Osteoblast (primary cell): ENCODE measurements around the gene ALLC. TPM values are rescaled to one million over a fixed set of nuclear protein-coding genes. Genes with fewer than 3 reads are reported as not detected.

ENCODE experiments used
- DNase-seq: peaks from one replicate; pipeline ENCODE4 v3.0.0; 2011; ENCODE audit warnings: low spot score, mixed read lengths; ENCODE audit not compliant: insufficient read length; ENCODE audit errors: missing footprints
- H2AFZ ChIP-seq: 2 replicates; pipeline ENCODE4 v1.6.0; 2011; ENCODE audit warnings: mild to moderate bottlenecking, low read length
- H3K27ac ChIP-seq: 2 replicates; pipeline ENCODE4 v1.5.1; 2011; ENCODE audit warnings: mild to moderate bottlenecking, low read depth, low read length, moderate library complexity
- H3K27me3 ChIP-seq: 2 replicates; pipeline ENCODE4 v1.6.0; 2012; ENCODE audit warnings: mild to moderate bottlenecking, control low read depth, inconsistent platforms, low read length, moderate library complexity; ENCODE audit not compliant: insufficient read depth
- H3K36me3 ChIP-seq: 2 replicates; pipeline ENCODE4 v1.5.1; 2011; ENCODE audit warnings: mild to moderate bottlenecking, low read length, control low read depth, moderate library complexity; ENCODE audit not compliant: insufficient read depth
- H3K4me1 ChIP-seq: 2 replicates; pipeline ENCODE4 v1.5.1; 2011; ENCODE audit warnings: mild to moderate bottlenecking, low read length, control low read depth, moderate library complexity; ENCODE audit not compliant: insufficient read depth
- H3K4me2 ChIP-seq: 2 replicates; pipeline ENCODE4 v1.6.0; 2011; ENCODE audit warnings: mild to moderate bottlenecking, low read length; ENCODE audit not compliant: insufficient read depth
- H3K4me3 ChIP-seq: fragments of 200-600 bp; sonication (generic); 3 replicates; pipeline ENCODE4 v1.5.1; 2012; ENCODE audit warnings: mild to moderate bottlenecking, low read length, inconsistent platforms; ENCODE audit not compliant: insufficient read depth
- H3K79me2 ChIP-seq: 2 replicates; pipeline ENCODE4 v1.6.0; 2012; ENCODE audit warnings: mild to moderate bottlenecking, low read length, control low read depth, inconsistent platforms; ENCODE audit not compliant: insufficient read depth
- H3K9me3 ChIP-seq: 2 replicates; pipeline ENCODE4 v1.5.1; 2011; ENCODE audit warnings: low read depth, low read length, control low read depth
- H4K20me1 ChIP-seq: 2 replicates; pipeline ENCODE4 v1.6.0; 2012; ENCODE audit warnings: mild to moderate bottlenecking, low read length, control low read depth; ENCODE audit not compliant: insufficient read depth
- total RNA-seq: library from RNA; depleted of rRNA; stranded (reverse); fragments of >200 nt; gene quantifications from 2 replicates; pipeline ENCODE4 v1.2.3, GENCODE V29; 2012
- TF ChIP-seq, protein P1 (sequence below): IDR thresholded peaks from 2 replicates; pipeline ENCODE4 v1.5.1; 2011; ENCODE audit warnings: mild to moderate bottlenecking, low read depth, low read length, moderate library complexity; ENCODE audit errors: extremely low read depth

ALLC gene
- total RNA-seq, 1 donor: not detected

DNA sequence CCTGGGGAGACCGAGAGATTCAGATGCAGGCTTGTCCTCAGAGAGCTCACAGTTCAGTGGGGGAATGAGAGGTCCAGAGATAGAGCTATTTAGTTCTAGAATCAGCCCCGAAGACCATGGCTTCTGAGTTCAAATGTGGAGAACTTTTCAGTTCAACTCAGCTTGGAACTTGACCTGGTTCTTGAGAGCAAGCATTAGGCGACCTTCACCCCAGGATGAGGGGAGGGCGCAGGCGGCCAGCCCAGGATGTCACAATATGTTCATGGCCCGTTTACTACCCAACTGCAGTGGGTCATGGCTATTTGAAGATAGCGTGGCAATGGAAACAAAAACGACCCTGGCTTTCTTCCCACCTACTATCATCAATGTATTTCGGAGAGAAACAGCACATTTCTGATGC, 79.1 kb downstream of the ALLC start:
- Histone ChIP-seq H3K27ac (no peak overlapping the region), H2AFZ (no peak overlapping the region), H4K20me1 (no peaks in the 10 kb centered on the region), H3K27me3 (no peaks in the 10 kb centered on the region), H3K36me3 (no peaks in the 10 kb centered on the region), H3K4me3 (no peak overlapping the region), H3K79me2 (no peaks in the 10 kb centered on the region), H3K4me2 (no peak overlapping the region), H3K9me3 (no peaks in the 10 kb centered on the region), H3K4me1 (no peaks in the 10 kb centered on the region)
- no peak for DNase-seq
- TF ChIP-seq, protein P1, sequence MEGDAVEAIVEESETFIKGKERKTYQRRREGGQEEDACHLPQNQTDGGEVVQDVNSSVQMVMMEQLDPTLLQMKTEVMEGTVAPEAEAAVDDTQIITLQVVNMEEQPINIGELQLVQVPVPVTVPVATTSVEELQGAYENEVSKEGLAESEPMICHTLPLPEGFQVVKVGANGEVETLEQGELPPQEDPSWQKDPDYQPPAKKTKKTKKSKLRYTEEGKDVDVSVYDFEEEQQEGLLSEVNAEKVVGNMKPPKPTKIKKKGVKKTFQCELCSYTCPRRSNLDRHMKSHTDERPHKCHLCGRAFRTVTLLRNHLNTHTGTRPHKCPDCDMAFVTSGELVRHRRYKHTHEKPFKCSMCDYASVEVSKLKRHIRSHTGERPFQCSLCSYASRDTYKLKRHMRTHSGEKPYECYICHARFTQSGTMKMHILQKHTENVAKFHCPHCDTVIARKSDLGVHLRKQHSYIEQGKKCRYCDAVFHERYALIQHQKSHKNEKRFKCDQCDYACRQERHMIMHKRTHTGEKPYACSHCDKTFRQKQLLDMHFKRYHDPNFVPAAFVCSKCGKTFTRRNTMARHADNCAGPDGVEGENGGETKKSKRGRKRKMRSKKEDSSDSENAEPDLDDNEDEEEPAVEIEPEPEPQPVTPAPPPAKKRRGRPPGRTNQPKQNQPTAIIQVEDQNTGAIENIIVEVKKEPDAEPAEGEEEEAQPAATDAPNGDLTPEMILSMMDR: no peak

DNA sequence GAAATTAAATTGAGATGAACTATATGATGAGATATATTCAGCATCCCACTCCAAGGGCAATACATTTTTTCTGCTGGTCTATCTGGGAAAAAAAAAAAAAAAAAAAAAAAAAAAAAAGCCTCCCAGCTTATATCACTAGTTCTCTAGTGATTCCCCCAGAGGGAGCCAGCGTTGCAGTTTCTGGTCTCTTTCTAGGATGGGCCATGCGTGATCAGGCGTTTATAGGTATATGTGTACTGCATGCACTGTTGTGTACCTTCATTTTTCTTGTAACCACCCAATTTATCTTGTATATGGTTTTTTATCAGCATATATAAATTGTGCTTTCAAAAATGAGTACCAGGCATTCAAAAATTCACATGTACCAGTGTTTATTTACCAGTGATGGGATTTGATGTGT, 80.5 kb downstream of the ALLC start:
- H2AFZ ChIP-seq: no peak overlapping the region
- no peak overlapping the region for H3K4me2 ChIP-seq
- no peaks in the 10 kb centered on the region for H3K27me3 ChIP-seq
- no peaks in the 10 kb centered on the region for H3K79me2 ChIP-seq
- H4K20me1 ChIP-seq: no peaks in the 10 kb centered on the region
- no peaks in the 10 kb centered on the region for H3K9me3 ChIP-seq
- TF ChIP-seq, protein P1: peak; percentile 30
- H3K36me3 ChIP-seq: no peaks in the 10 kb centered on the region
- H3K4me3 ChIP-seq: no peak overlapping the region
- H3K4me1 ChIP-seq: no peaks in the 10 kb centered on the region
- H3K27ac ChIP-seq: no peak overlapping the region
- DNase-seq: no peak

DNA sequence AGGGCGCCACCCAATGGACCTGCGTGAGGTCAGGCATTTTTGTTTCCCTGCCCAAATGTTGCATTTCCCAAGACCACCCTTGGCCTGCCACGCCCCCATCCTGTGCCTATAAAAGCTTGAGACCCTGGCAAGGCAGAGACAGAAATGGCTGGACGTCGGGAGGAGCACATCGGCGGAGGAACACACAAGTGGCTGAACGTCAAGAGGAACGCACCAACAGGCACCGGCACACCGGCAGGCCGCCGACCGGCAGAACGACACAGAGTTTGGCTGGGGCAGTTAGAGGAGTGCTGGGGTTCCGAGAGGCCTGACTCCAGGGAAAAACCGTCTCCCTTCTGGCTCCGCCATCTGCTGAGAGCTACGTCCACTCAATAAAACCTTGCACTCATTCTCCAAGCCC, 81.3 kb downstream of the ALLC start:
- TF ChIP-seq, protein P1: no peak
- no peaks in the 10 kb centered on the region for H3K9me3 ChIP-seq
- H3K79me2 ChIP-seq: no peaks in the 10 kb centered on the region
- H3K36me3 ChIP-seq: no peaks in the 10 kb centered on the region
- DNase-seq: no peak
- H3K4me1 ChIP-seq: no peaks in the 10 kb centered on the region
- H3K27me3 ChIP-seq: no peaks in the 10 kb centered on the region
- no peak overlapping the region for H2AFZ ChIP-seq
- H3K4me2 ChIP-seq: no peak overlapping the region
- H4K20me1 ChIP-seq: no peaks in the 10 kb centered on the region
- H3K4me3 ChIP-seq: no peak overlapping the region
- H3K27ac ChIP-seq: no peak overlapping the region

DNA sequence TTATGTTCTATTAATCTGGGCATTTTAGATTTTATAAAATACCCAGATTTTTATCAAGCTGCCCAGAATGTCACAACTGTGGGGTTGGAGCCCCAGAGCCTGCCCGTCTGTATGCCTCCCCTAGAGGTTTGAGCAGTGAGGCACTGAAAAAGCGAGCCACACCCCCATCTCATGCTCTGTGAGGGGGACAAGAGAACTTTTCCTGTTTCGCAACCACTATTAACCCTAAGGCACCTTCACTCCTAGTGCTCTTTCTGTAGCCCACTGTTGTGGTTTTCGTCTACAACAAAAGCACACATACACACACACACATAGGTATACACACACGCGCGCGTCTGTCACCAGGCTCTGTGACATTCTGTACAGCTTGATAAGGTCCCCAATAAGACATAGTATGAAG, 83.4 kb downstream of the ALLC start:
- Histone ChIP-seq H3K9me3 (no peaks in the 10 kb centered on the region), H2AFZ (no peak overlapping the region), H3K4me3 (no peak overlapping the region), H3K27me3 (no peaks in the 10 kb centered on the region), H3K79me2 (no peaks in the 10 kb centered on the region), H3K4me1 (no peaks in the 10 kb centered on the region), H3K36me3 (no peaks in the 10 kb centered on the region), H4K20me1 (no peaks in the 10 kb centered on the region), H3K4me2 (no peak overlapping the region), H3K27ac (no peak overlapping the region)
- no peak for DNase-seq
- TF ChIP-seq, protein P1: no peak
